Epithelial cell of proximal tubule (primary cell): ENCODE measurements around the gene SPATA22. TPM values are rescaled to one million over a fixed set of nuclear protein-coding genes. Genes with fewer than 3 reads are reported as not detected.
"Not testable (repeated sequence)": the region's sequence is repeated elsewhere in the genome, so short reads cannot be mapped to it uniquely, and the experiment has no call there.

ENCODE experiments used
- DNase-seq: peaks from one replicate; pipeline ENCODE4 v3.0.0-alpha.2; 2011; ENCODE audit warnings: low read depth
- H3K4me3 ChIP-seq: 2 replicates; pipeline ENCODE4 v1.5.1; 2011; ENCODE audit warnings: low read depth, mild to moderate bottlenecking, low read length
- total RNA-seq: library from RNA; depleted of rRNA; stranded (reverse); fragments of >200 nt; gene quantifications from 2 replicates; pipeline ENCODE4 v1.2.3, GENCODE V29; 2015
- TF ChIP-seq, protein P1 (sequence below): conservative IDR thresholded peaks from 2 replicates; pipeline ENCODE4 v1.5.1; 2012; ENCODE audit warnings: low read depth, mild to moderate bottlenecking, low read length

Gene SPATA22, protein sequence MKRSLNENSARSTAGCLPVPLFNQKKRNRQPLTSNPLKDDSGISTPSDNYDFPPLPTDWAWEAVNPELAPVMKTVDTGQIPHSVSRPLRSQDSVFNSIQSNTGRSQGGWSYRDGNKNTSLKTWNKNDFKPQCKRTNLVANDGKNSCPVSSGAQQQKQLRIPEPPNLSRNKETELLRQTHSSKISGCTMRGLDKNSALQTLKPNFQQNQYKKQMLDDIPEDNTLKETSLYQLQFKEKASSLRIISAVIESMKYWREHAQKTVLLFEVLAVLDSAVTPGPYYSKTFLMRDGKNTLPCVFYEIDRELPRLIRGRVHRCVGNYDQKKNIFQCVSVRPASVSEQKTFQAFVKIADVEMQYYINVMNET
- total RNA-seq, result 0.07 TPM in 1 of 2 replicates, not detected in the other

- H3K4me3 ChIP-seq, result no peak within 1 kb of the TSS
- TF ChIP-seq, protein P1, sequence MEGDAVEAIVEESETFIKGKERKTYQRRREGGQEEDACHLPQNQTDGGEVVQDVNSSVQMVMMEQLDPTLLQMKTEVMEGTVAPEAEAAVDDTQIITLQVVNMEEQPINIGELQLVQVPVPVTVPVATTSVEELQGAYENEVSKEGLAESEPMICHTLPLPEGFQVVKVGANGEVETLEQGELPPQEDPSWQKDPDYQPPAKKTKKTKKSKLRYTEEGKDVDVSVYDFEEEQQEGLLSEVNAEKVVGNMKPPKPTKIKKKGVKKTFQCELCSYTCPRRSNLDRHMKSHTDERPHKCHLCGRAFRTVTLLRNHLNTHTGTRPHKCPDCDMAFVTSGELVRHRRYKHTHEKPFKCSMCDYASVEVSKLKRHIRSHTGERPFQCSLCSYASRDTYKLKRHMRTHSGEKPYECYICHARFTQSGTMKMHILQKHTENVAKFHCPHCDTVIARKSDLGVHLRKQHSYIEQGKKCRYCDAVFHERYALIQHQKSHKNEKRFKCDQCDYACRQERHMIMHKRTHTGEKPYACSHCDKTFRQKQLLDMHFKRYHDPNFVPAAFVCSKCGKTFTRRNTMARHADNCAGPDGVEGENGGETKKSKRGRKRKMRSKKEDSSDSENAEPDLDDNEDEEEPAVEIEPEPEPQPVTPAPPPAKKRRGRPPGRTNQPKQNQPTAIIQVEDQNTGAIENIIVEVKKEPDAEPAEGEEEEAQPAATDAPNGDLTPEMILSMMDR, result no peak
- no peak for DNase-seq
Observed at GRCh38 chr17:3471599-3471998, at the start of gene SPATA22. Gene SPATA22, minus strand, starts transcription at chr17:3471819. Its CDS starts 2,494 bp downstream, at chr17:3469325.

GRCh38 chr17:3519472-3519871, 47.9 kb upstream of the SPATA22 start:
- H3K4me3 ChIP-seq, DNase-seq: not testable (repeated sequence)

DNA sequence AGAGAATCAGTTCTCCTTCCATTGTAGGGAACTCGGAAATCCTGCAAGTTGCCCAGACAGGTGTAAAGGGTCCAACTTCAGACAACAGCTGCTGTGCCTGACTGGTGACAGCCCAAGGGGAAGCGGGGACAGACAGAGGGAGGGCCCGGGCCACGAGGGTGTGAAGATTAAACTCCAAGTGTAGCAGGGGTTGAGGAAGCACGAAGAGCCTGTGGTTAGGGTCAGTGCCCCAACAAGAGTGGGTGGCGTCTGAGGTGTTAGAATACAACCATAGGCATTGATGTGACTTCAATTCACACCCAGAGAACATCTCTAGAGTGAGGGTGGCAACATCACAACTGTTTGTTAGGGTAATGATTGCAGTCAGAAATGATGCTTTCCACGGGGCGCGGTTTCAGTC, 43.3 kb upstream of the SPATA22 start:
- no peak overlapping the region for H3K4me3 ChIP-seq
- DNase-seq, result no peak
- TF ChIP-seq, protein P1, result no peak

- DNase-seq, result not testable (repeated sequence)
Observed at GRCh38 chr17:3514167-3514566, 42.5 kb upstream of the SPATA22 start.

GRCh38 chr17:3513305-3514035, 41.9 kb upstream of the SPATA22 start:
- TF ChIP-seq, protein P1, result no peak
- peak overlapping the region; percentile 20 for H3K4me3 ChIP-seq

More at GRCh38 chr17:3514167-3514566, 42.5 kb upstream of the SPATA22 start:
- not testable (repeated sequence) for H3K4me3 ChIP-seq

GRCh38 chr17:3512505-3513171, 41.0 kb upstream of the SPATA22 start:
- H3K4me3 ChIP-seq, result no peak overlapping the region
- TF ChIP-seq, protein P1, result no peak
- DNase-seq, result no peak

More at GRCh38 chr17:3513305-3514035, 41.9 kb upstream of the SPATA22 start:
- no peak for DNase-seq

- no peak for DNase-seq
- H3K4me3 ChIP-seq, result no peak overlapping the region
- TF ChIP-seq, protein P1, result no peak
Observed at GRCh38 chr17:3511852-3512504, 40.4 kb upstream of the SPATA22 start.
